PFSK-1 (cell line): Measurements from ENCODE around the gene WNT6.

ENCODE experiments used
- FOXP2 ChIP-seq: optimal IDR thresholded peaks from 2 replicates; pipeline ENCODE3; 2011; ENCODE audit warnings: borderline replicate concordance, control low read depth, inconsistent platforms; ENCODE audit not compliant: insufficient read depth; ENCODE audit errors: extremely low read length, extremely low read depth
- POLR2AphosphoS5 ChIP-seq: IDR thresholded peaks from 2 replicates; pipeline ENCODE4 v1.6.1; 2012; ENCODE audit warnings: low read depth, mild to moderate bottlenecking, control low read depth, low read length, moderate library complexity
- REST ChIP-seq, 2 experiments: IDR thresholded peaks; 2 replicates each; pipeline versions ENCODE4 v1.6.1 to v1.8.0; 2011 to 2012; ENCODE audit warnings: low read depth in 2 of 2, low read length in 2 of 2, control low read depth in 1 of 2, inconsistent platforms in 1 of 2, mild to moderate bottlenecking in 1 of 2, moderate library complexity in 1 of 2; ENCODE audit not compliant: insufficient read depth in 1 of 2
- SIN3A ChIP-seq: IDR thresholded peaks from 2 replicates; pipeline ENCODE4 v1.6.1; 2012; ENCODE audit warnings: mild to moderate bottlenecking, low read length, moderate library complexity, borderline replicate concordance; ENCODE audit not compliant: insufficient read depth
- TAF1 ChIP-seq: IDR thresholded peaks from 2 replicates; pipeline ENCODE4 v1.6.1; 2012; ENCODE audit warnings: low read length, control low read depth, borderline replicate concordance; ENCODE audit not compliant: insufficient read depth

The WNT6 gene

GRCh38 chr2:218833023-218833609 is 26.5 kb upstream of the WNT6 start:
- TF ChIP-seq REST (IDR thresholded peaks at IDR 0.05; ENCODE audit: insufficient read depth in 1 of 2, low read depth in 2 of 2, low read length in 2 of 2) (no peak), SIN3A (no peak), FOXP2 (no peak), TAF1 (no peak), POLR2AphosphoS5 (no peak)

- TF ChIP-seq SIN3A (no peak), REST (IDR thresholded peaks at IDR 0.05; ENCODE audit: insufficient read depth in 1 of 2, low read depth in 2 of 2, low read length in 2 of 2) (no peak), TAF1 (no peak), POLR2AphosphoS5 (no peak), FOXP2 (no peak)
Observed at GRCh38 chr2:218834685-218835084, 24.9 kb upstream of the WNT6 start.

- no peak for TF ChIP-seq FOXP2
- no peak for TF ChIP-seq SIN3A
- TF ChIP-seq REST (IDR thresholded peaks at IDR 0.05; ENCODE audit: insufficient read depth in 1 of 2, low read depth in 2 of 2, low read length in 2 of 2): no peak
- no peak for TF ChIP-seq TAF1
- TF ChIP-seq POLR2AphosphoS5: no peak
Observed at GRCh38 chr2:218837495-218837894, 22.1 kb upstream of the WNT6 start.

GRCh38 chr2:218839430-218839829 is 20.2 kb upstream of the WNT6 start:
- no peak for TF ChIP-seq FOXP2
- TF ChIP-seq TAF1: no peak
- TF ChIP-seq POLR2AphosphoS5: no peak
- no peak for TF ChIP-seq SIN3A
- TF ChIP-seq REST (IDR thresholded peaks at IDR 0.05; ENCODE audit: insufficient read depth in 1 of 2, low read depth in 2 of 2, low read length in 2 of 2): no peak

- TF ChIP-seq POLR2AphosphoS5 (no peak), FOXP2 (no peak), REST (IDR thresholded peaks at IDR 0.05; ENCODE audit: insufficient read depth in 1 of 2, low read depth in 2 of 2, low read length in 2 of 2) (no peak), SIN3A (no peak), TAF1 (no peak)
Observed at GRCh38 chr2:218839888-218840287, 19.7 kb upstream of the WNT6 start.
